SU-DHL-6 (cell line): ENCODE measurements around the gene PLEKHD1.

Experiments used
- CTCF ChIP-seq: fragments of 200-600 bp; sonication (generic); IDR thresholded peaks from one replicate; pipeline ENCODE4 v1.5.1; 2017; ENCODE audit warnings: antibody characterized with exemption, mild to moderate bottlenecking, low read length, moderate library complexity; ENCODE audit not compliant: insufficient read depth, poor library complexity, severe bottlenecking
- EZH2phosphoT487 ChIP-seq: fragments of 200-600 bp; sonication (generic), shearing (Covaris generic); conservative IDR thresholded peaks from 2 replicates; pipeline ENCODE4 v1.6.1; 2018; ENCODE audit warnings: mild to moderate bottlenecking, antibody characterized with exemption, low read length, moderate library complexity, mixed read lengths

- no peak for TF ChIP-seq CTCF
- TF ChIP-seq EZH2phosphoT487 = no peak
These were observed 41.2 kb upstream of the PLEKHD1 start for GRCh38 chr14:69443296-69443805.
